Stimulated activated CD8-positive, alpha-beta memory T cell treated with anti-CD3 and anti-CD28 coated beads, Interleukin-15, amount 100 ng/mL, for 24 hours (primary cell): ENCODE measurements around the gene ARHGEF17.
A peak's percentile ranks its signal among the peaks of the same experiment; 100 is the strongest.

Source experiments
- DNase-seq: peaks from one replicate; pipeline ENCODE4 v3.0.0-alpha.2; 2020; ENCODE audit warnings: low read depth

The ARHGEF17 gene

GRCh38 chr11:73291781-73292524 is 16.1 kb upstream of the ARHGEF17 start:
- no peak for DNase-seq

- no peak for DNase-seq
Observed at GRCh38 chr11:73292525-73292894, 15.6 kb upstream of the ARHGEF17 start.

GRCh38 chr11:73293356-73293936 is 14.6 kb upstream of the ARHGEF17 start:
- no peak for DNase-seq

- no peak for DNase-seq
Observed at GRCh38 chr11:73294604-73295003, 13.5 kb upstream of the ARHGEF17 start.

- DNase-seq, result peak; percentile 55
Observed at GRCh38 chr11:73295241-73295995, 12.7 kb upstream of the ARHGEF17 start.

GRCh38 chr11:73295996-73296318 is 12.1 kb upstream of the ARHGEF17 start:
- no peak for DNase-seq

- DNase-seq, result no peak
Observed at GRCh38 chr11:73296501-73297230, 11.4 kb upstream of the ARHGEF17 start.

- DNase-seq, result no peak
Observed at GRCh38 chr11:73297231-73297590, 10.9 kb upstream of the ARHGEF17 start.

- DNase-seq, result no peak
Observed at GRCh38 chr11:73297702-73298101, 10.4 kb upstream of the ARHGEF17 start.

- no peak for DNase-seq
Observed at GRCh38 chr11:73298233-73298632, 9.8 kb upstream of the ARHGEF17 start.

GRCh38 chr11:73299751-73300150 is 8.3 kb upstream of the ARHGEF17 start:
- no peak for DNase-seq

GRCh38 chr11:73306069-73306841 is 1.8 kb upstream of the ARHGEF17 start:
- DNase-seq, result no peak

GRCh38 chr11:73306977-73307322 is 1.1 kb upstream of the ARHGEF17 start:
- DNase-seq, result no peak

- peak; percentile 87 for DNase-seq
Observed at GRCh38 chr11:73307323-73308002, 613 bp upstream of the ARHGEF17 start.

- DNase-seq, result no peak
Observed at GRCh38 chr11:73308961-73309919, 1.2 kb downstream of the ARHGEF17 start.

GRCh38 chr11:73310076-73310475 is 2.0 kb downstream of the ARHGEF17 start:
- no peak for DNase-seq

- no peak for DNase-seq
Observed at GRCh38 chr11:73310661-73311393, 2.8 kb downstream of the ARHGEF17 start.

- no peak for DNase-seq
Observed at GRCh38 chr11:73311394-73311869, 3.4 kb downstream of the ARHGEF17 start.

GRCh38 chr11:73312036-73312435 is 4.0 kb downstream of the ARHGEF17 start:
- no peak for DNase-seq
